ENCODE data around the gene ANKRD13A.

The ANKRD13A gene

GRCh38 chr12:110028323-110028722 lies 29.1 kb downstream of the ANKRD13A start:
- TF ChIP-seq CTCF (IDR thresholded peaks at IDR 0.05; ENCODE audit: extremely low read depth, missing control alignments): no peak
- DNase-seq (ENCODE audit: low spot score): no peak

GRCh38 chr12:110029290-110029815 lies 30.1 kb downstream of the ANKRD13A start:
- TF ChIP-seq CTCF (IDR thresholded peaks at IDR 0.05; ENCODE audit: extremely low read depth, missing control alignments): no peak
- no peak for DNase-seq (ENCODE audit: low spot score)

- no peak for TF ChIP-seq CTCF (IDR thresholded peaks at IDR 0.05; ENCODE audit: extremely low read depth, missing control alignments)
- DNase-seq (ENCODE audit: low spot score): no peak
Measured at GRCh38 chr12:110033888-110034287, 34.7 kb downstream of the ANKRD13A start.

- no peak for DNase-seq (ENCODE audit: low spot score)
- no peak for TF ChIP-seq CTCF (IDR thresholded peaks at IDR 0.05; ENCODE audit: extremely low read depth, missing control alignments)
Measured at GRCh38 chr12:110035534-110036104, 36.4 kb downstream of the ANKRD13A start.

- DNase-seq (ENCODE audit: low spot score): no peak
- no peak for TF ChIP-seq CTCF (IDR thresholded peaks at IDR 0.05; ENCODE audit: extremely low read depth, missing control alignments)
Measured at GRCh38 chr12:110037315-110037714, 38.1 kb downstream of the ANKRD13A start.

- DNase-seq (ENCODE audit: low spot score): no peak
- no peak for TF ChIP-seq CTCF (IDR thresholded peaks at IDR 0.05; ENCODE audit: extremely low read depth, missing control alignments)
Measured at GRCh38 chr12:110038741-110039084, 39.5 kb downstream of the ANKRD13A start.

- no peak for DNase-seq (ENCODE audit: low spot score)
Measured at GRCh38 chr12:110039085-110039807, 40.0 kb downstream of the ANKRD13A start.

More at GRCh38 chr12:110039085-110039807, 40.0 kb downstream of the ANKRD13A start:
- TF ChIP-seq CTCF (IDR thresholded peaks at IDR 0.05; ENCODE audit: extremely low read depth, missing control alignments): no peak
